Thyroid gland (tissue), 4 donors: ENCODE data around the gene CROCC2.

Source experiments
- CTCF ChIP-seq, 6 experiments: fragments of 200-600 bp in 3 of 6; fragments of 450-650 bp in 3 of 6; sonication (generic) in 3 of 6; IDR thresholded peaks; one replicate each; pipeline ENCODE4 v1.5.1; 2016 to 2019; ENCODE audit warnings: antibody characterized with exemption in 6 of 6, mild to moderate bottlenecking in 2 of 6, inconsistent platforms in 1 of 6, moderate library complexity in 1 of 6
- POLR2A ChIP-seq, 2 donors: fragments of 450-650 bp; IDR thresholded peaks; one replicate each; pipeline ENCODE4 v1.6.1; 2017; ENCODE audit warnings: antibody characterized with exemption in 2 of 2, mild to moderate bottlenecking in 2 of 2, moderate library complexity in 1 of 2

GRCh38 chr2:241020201-241020600 lies 114.1 kb downstream of the CROCC2 start:
- TF ChIP-seq CTCF (IDR thresholded peaks at IDR 0.05) (no peak), POLR2A (IDR thresholded peaks at IDR 0.05) (no peak)
